ENCODE measurements around the gene SHISA9. TPM values are rescaled to one million over a fixed set of nuclear protein-coding genes. Genes with fewer than 3 reads are reported as not detected.

The SHISA9 gene
- total and polyA plus RNA-seq, 2 donors from 2014 or later = 0.95 to 2.8 TPM

DNA sequence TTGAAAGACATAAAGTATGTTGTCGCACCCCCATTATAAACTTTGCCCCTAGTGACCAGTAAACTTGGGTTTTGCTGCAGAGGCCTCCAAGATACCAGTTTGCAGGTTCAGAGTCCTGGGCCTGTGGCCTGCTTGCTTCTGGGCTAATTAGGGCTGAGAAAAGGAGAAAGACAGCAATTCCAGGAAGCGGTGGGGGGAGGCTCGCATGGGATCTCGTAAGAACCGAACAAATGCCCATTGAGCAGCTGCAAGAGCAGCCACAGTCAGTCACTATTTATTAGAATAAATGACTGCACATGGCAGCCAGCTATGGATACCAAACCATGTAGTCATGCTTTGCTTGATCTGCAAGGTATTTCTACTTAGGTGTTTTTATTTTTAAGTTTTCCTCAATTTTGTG lies 4.9 kb downstream of the SHISA9 start:
- H3K27me3 ChIP-seq (ENCODE audit: control insufficient read depth, insufficient read depth, low read length) = peaks cover 10% of the 10 kb centered on the region
- DNase-seq (no peak), FAIRE-seq (no peak)
- H3K9ac ChIP-seq (ENCODE audit: low read length in 3 of 3) = no peak overlapping the region
- intact Hi-C loops (cut with DNase I) = no loop called here
- H3K9me3 ChIP-seq (ENCODE audit: control insufficient read depth in 2 of 3, insufficient read depth in 1 of 3, low read length in 3 of 3) = no peaks in the 10 kb centered on the region
- no peak overlapping the region for H3K4me3 ChIP-seq (ENCODE audit: low read length in 3 of 3)
- H3K4me1 ChIP-seq (ENCODE audit: control insufficient read depth in 2 of 3, insufficient read depth in 2 of 3, low read depth in 1 of 3, low read length in 3 of 3) = peaks cover 0 to 9% (median 0%) of the 10 kb centered on the region in 3 donors
- no peaks in the 10 kb centered on the region for H3K36me3 ChIP-seq (ENCODE audit: control insufficient read depth in 2 of 3, insufficient read depth in 3 of 3, low read length in 3 of 3)
- H3K27ac ChIP-seq (ENCODE audit: low read depth in 2 of 2, low read length in 2 of 2) = no peak overlapping the region
- TF ChIP-seq, protein P1, sequence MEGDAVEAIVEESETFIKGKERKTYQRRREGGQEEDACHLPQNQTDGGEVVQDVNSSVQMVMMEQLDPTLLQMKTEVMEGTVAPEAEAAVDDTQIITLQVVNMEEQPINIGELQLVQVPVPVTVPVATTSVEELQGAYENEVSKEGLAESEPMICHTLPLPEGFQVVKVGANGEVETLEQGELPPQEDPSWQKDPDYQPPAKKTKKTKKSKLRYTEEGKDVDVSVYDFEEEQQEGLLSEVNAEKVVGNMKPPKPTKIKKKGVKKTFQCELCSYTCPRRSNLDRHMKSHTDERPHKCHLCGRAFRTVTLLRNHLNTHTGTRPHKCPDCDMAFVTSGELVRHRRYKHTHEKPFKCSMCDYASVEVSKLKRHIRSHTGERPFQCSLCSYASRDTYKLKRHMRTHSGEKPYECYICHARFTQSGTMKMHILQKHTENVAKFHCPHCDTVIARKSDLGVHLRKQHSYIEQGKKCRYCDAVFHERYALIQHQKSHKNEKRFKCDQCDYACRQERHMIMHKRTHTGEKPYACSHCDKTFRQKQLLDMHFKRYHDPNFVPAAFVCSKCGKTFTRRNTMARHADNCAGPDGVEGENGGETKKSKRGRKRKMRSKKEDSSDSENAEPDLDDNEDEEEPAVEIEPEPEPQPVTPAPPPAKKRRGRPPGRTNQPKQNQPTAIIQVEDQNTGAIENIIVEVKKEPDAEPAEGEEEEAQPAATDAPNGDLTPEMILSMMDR (IDR thresholded peaks at IDR 0.05; ENCODE audit: borderline replicate concordance, extremely low read depth, insufficient read depth) = no peak

DNA sequence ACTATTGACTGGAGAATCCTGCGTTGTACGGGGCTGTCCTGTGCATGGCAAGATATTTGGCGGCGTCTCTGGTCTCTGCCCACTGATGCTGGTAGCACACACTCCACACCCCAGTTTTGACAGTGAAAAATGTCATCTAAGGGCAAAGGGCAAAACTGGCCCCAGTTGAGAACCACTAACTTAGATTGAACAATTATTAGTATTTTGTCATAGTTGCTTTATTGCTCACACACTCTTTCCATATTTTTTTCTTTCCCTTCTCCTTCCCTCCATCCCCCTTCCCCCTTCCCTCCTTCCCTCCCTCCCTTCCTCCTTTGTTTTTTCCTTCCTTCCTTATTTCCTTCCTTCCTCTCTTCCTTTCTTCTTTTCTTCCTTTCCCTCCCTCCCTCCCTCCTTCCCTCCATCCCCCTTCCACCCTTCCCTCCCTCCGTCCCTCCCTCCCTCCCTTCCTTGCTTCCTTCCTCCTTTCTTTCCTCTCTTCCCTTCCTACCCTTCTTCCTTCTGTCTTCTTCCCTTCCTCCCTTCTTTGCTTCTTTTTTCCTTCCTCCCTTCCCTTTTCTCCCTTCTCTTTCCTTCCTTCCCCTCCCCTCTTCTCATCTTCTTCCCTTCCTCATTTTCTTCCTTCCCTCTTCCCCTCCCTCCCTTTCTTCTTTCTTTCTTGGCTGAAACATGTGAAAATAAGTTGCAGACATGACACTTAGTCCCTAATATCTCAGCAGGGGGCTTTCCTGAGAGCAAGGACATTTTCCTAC lies 5.5 kb downstream of the SHISA9 start:
- DNase-seq (no peak), FAIRE-seq (no peak)
- Histone ChIP-seq H3K4me3 (ENCODE audit: low read length in 3 of 3) (no peak overlapping the region), H3K9ac (ENCODE audit: low read length in 3 of 3) (no peak overlapping the region), H3K27ac (ENCODE audit: low read depth in 2 of 2, low read length in 2 of 2) (no peak overlapping the region), H3K9me3 (ENCODE audit: control insufficient read depth in 2 of 3, insufficient read depth in 1 of 3, low read length in 3 of 3) (no peaks in the 10 kb centered on the region), H3K27me3 (ENCODE audit: control insufficient read depth, insufficient read depth, low read length) (peaks cover 10% of the 10 kb centered on the region), H3K36me3 (ENCODE audit: control insufficient read depth in 2 of 3, insufficient read depth in 3 of 3, low read length in 3 of 3) (no peaks in the 10 kb centered on the region), H3K4me1 (ENCODE audit: control insufficient read depth in 2 of 3, insufficient read depth in 2 of 3, low read depth in 1 of 3, low read length in 3 of 3) (peaks cover 0 to 9% (median 0%) of the 10 kb centered on the region in 3 donors)
- intact Hi-C loops (cut with DNase I) = no loop called here
- TF ChIP-seq, protein P1 (IDR thresholded peaks at IDR 0.05; ENCODE audit: borderline replicate concordance, extremely low read depth, insufficient read depth) = no peak

DNA sequence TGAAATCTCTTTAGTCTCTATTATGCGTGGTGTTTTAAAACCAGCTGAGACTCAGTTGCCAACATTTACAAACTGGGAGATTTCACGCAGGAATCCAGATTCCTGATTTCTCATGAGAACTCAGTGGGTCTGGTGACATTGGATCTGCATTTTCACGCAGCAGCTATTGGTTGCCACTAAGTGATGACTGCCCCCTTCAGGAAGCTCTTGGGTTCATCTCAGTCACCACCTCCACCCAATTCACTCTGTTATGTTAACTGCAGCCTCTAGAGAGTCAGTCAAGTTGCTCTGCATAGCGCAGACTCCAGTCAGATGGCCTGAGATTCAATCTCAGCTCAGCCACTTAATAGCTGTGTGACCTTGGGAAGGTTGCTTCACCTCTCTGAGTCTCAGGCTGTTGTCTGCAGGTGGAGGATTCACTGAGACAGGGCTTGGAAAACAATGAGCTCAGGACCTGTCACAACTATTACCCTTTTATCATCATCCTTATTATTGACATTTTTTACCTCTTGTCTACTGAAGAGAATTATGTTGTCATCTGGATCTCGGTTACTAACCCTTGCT lies 6.4 kb downstream of the SHISA9 start:
- no peaks in the 10 kb centered on the region for H3K9me3 ChIP-seq (ENCODE audit: control insufficient read depth in 2 of 3, insufficient read depth in 1 of 3, low read length in 3 of 3)
- H3K27me3 ChIP-seq (ENCODE audit: control insufficient read depth, insufficient read depth, low read length) = peaks cover 7% of the 10 kb centered on the region
- H3K4me1 ChIP-seq (ENCODE audit: control insufficient read depth in 2 of 3, insufficient read depth in 2 of 3, low read depth in 1 of 3, low read length in 3 of 3) = peaks cover 0 to 5% (median 0%) of the 10 kb centered on the region in 3 donors
- H3K9ac ChIP-seq (ENCODE audit: low read length in 3 of 3) = no peak overlapping the region
- H3K27ac ChIP-seq (ENCODE audit: low read depth in 2 of 2, low read length in 2 of 2) = no peak overlapping the region
- TF ChIP-seq, protein P1 (IDR thresholded peaks at IDR 0.05; ENCODE audit: borderline replicate concordance, extremely low read depth, insufficient read depth) = no peak
- FAIRE-seq = no peak
- no peak for DNase-seq
- no peak overlapping the region for H3K4me3 ChIP-seq (ENCODE audit: low read length in 3 of 3)
- intact Hi-C loops (cut with DNase I) = no loop called here
- no peaks in the 10 kb centered on the region for H3K36me3 ChIP-seq (ENCODE audit: control insufficient read depth in 2 of 3, insufficient read depth in 3 of 3, low read length in 3 of 3)

Measured in kidney (tissue), 14 donors.